Stimulated activated CD4-positive, alpha-beta T cell treated with anti-CD3 and anti-CD28 coated beads, Interleukin-4, amount 100 ng/mL, for 4 hours (primary cell): Measurements from ENCODE around the gene C12orf50.
"Not testable (repeated sequence)": the region's sequence is repeated elsewhere in the genome, so short reads cannot be mapped to it uniquely, and the experiment has no call there.

Experiments used
- DNase-seq, 2 experiments: peaks; one replicate each; pipeline ENCODE4 v3.0.0-alpha.2; 2020

The C12orf50 gene

DNA sequence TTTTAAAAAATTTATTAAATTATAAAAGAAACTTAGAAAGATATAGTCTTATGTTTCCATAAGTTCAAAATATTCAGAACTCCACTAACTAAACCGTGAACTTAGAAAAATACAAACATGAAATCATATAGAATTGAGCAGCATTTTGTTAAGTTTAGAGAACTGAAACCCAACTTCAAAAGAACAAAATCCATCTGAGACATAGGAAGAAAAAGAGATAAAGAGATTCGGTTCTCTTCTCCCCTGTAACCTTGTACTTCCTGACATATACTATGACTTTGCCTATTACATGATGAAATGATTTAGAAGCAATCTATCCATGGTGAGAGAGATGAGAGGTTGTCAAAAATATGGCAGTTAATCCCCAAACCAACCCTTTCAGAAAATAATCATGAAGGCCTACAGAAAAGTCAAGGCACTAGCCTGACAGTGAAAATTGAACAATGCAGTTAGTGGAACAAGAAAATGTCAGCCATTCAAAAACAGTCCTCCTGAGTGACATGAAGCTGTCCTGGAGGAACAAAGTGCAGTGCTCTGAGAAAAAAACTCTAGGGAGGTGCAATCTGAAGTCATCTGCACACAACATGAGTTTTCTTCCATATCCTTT is 44.0 kb downstream of the C12orf50 start:
- no peak for DNase-seq

DNA sequence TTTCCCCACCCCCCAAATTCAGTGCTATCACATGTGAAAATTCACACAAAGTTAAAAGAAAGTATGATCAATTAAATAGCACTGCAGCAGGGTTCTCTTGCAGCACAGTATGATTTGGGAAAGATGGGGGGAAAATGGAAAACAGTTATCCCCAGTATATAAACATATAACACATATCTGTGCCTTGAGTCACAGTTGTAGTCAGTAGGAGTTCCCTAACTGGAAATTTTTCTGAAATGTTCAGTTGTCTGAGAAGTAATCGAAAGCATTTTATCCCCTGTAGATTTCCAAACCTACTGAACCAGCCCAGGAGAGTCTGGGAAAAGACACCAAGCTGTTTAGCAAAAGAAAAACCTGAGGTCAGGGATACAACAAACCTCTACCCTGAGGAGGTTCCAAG is 47.0 kb downstream of the C12orf50 start:
- DNase-seq = no peak

DNA sequence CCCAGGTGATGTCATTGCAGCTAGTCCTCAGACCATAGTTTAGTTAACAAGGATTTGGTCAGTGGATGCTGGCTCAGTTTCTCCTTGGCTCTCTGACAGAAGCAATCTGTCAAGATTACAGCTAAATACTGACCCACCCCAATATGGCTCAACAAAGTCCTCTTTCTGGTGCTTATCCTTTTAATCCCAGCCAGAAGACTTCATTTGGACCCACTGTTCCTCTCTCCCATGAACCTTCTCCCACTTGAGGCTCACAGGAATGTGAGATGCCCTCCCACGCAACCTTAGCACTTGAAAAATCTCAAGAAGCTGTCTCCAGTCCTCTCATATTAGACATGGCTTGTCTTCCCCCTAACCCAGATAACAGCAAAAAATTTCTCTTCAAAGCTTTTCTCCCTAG is 47.7 kb downstream of the C12orf50 start:
- DNase-seq = no peak

DNA sequence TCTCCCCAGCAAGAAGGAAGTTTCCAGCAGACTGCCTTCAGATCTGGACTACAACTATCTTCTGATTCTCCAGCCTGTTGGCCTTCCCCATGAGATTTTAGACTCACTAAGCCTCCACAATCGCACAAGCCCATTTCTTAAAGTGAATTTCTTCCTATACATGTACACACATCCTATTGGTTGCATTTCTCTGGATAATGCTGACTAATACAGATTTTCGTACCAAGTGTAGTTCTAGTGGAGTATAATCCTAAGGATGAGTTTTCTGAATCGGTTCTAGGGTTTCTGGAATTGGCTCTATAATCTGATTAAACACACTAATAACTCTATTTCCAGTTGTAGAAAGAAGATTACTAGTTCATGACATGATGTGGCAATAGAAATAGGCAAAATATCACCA is 53.3 kb downstream of the C12orf50 start:
- no peak for DNase-seq

DNA sequence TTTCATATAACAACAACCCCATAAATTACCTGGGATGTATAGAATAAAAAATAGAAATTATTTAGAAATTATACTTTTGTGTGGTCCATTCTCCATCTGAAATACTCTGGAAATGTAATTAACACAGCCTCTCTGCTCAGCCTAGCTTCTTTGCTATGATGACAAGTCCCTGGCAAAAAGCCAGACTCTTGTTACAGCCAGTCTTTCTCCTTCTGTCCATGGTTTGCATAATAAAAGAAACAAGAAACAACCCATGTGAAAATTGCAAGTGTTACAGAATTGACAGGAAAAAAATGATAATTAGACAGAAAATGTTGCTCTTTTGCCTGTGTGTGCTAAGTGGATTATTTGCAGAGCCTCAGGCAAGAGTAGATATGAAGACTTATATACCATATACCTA is 61.3 kb downstream of the C12orf50 start:
- no peak for DNase-seq

DNA sequence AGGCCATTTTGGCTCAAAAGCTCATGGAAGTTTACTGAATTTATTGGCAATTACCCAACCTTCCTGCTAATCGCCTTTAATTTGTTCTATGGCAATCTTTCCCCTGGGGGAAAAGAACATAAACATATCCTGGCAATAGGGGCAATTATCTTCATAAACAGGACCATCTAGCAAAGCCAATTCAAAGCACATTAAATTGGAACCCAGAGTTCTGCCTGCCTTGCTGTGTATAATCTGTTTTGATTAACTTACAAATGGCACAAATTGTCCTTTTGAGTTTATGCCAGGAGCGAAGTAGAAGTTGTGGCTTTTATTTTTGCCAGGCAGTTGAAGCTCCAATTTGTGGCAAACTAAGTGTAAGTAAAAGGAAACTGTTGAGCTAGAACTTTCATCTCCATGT is 68.6 kb downstream of the C12orf50 start:
- no peak for DNase-seq

DNA sequence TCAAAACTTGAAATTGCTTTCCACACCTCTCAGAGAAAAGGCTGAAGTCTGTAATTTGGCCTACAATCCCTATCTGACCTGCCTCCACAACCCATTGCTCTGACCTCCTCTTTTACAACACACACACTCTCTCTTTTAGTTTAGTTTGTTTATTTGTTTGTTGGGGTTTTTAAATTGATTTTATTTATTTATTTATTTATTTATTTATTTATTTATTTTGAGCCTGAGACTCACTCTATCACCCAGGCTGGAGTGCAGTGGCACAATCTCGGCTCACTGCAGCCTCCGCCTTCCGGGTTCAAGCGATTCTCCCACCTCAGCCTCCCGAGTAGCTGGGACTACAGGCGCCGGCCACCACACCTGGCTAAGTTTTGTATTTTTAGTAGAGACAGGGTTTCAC is 75.2 kb downstream of the C12orf50 start:
- DNase-seq = not testable (repeated sequence)

DNA sequence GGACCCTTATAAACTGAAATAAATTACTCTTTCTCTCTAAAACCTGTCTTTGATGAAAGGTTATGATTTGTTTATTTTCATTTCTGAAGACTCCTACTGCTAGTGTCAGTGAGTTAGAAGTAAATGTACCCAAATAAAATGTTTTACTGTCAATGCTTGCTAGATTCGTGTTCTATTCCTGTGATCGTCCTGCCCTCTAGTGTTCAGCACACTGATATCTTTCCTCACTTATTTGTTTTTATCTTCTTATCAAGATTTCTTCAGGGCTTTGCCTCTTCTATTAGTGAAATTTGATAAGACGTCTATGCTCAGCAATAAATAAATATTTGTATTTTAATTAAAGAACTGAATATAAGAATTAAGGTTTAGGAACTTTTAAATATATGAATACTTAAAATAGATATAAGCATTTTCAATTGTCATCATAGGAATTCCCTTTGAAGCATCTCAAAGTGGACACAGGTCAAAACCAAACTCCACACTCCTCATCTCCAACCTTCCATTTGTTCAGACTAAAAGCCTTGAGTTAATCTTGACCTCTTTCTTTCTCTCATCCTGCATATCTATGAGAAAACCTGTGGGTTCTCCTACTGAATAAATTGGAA is 75.8 kb downstream of the C12orf50 start:
- no peak for DNase-seq

DNA sequence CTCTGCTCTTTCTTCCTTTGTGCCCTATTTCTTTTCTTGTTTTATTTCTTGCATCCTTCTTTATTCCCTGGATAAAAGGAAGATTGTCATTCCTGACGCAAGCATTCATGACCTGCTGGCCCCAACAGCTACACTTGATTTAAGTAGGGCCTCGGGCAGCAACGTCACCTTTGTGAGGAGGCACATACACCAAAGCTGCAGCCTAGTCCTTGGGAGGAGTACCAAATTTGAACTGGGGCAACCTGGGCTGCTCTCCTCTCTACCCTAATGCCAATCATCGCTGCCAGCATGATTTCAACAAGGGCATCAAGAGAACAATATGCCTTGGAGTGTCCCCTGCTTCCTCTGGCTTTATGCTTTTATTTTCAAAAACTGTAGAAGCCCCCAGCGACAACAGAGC is 76.4 kb downstream of the C12orf50 start:
- no peak for DNase-seq

DNA sequence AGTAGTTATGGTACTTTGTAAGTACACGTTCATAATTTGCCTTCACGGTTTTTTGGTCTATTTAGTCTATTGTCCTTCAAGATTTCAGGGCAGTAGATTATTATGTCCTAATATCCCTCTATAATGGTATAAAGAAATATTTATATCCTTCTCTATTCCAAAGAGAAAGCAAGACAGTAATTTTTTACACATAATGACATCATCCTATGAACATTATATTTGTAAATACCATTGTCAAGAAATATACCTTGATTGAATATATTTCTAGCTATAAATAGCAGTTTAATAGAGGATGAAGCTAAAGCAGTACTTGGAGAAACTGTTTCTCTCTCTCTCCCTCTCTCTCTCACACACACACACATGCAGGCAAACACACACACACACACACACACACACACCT is 77.0 kb downstream of the C12orf50 start:
- no peak for DNase-seq

DNA sequence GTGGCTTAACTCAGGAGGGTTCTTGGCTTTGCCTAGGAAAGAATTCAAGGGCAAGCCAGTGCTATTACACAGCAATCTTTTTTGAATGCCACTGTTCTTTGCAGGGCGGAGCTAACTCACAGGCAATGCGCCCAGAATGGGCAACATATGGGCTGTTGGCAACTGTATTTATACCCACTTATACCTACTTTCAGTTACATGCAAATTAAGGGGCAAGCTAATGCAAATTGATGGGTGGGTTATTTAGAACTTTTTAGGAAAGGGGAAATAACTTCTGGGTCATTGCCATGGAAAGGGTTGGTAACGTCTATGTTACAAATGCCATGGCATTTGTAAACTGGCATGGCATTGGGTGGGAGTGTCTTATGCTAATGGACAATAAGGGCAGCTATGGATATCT is 85.4 kb downstream of the C12orf50 start:
- no peak for DNase-seq

DNA sequence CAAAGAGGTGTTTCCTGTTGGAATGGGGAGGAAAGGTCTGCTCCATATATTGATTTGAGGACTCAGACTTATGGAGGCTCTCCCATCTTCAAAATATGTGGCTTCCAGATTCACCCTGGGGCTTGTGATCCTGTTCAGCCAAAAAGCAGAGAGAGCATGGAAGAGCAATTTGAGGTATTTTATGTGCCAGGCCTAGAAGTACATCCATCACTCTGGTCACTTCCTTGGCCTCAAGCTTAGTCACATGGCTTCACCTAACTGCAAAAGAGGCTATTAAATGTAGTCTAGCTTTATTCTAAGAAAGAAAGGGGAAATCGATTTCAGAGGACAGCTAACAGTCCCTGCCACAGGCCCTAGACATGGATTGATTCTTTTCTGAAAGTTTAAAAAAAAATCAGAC is 86.2 kb downstream of the C12orf50 start:
- no peak for DNase-seq

DNA sequence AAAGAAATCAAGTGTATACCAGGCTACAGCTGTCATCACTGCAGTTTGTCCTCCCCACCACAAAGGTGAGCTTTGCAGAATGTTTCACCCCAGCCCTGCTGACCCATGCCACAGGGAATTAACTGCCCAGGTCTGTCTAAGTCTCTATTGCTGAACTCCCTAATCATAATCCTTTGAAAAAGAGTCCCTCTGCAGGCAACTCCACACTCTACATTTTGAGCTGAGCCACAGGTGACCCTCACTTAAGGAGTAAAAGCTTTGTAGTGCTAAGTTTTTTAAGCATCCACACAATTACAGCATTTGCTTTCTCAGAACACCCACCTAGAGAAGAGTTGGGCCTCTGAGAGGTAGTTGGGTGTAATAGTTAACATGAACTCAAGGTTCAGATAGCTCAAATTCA is 90.0 kb downstream of the C12orf50 start:
- no peak for DNase-seq

DNA sequence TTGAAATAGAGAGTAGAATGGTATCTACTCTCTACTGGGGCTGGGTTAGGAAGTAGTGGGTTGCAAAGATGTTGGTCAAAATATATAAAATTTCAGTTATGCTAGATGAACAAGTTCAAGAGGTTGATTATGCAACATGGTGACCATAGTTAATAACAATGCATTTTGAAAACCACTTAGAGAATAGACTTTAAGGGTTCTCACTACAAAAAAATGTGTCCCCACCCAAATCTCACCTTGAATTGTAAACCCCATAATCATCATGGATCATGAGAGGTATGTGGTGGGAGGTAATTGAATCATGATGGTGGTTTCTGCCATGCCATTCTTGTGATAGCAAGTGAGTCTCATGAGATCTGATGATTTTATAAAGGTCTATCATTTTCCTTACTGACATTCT is 94.0 kb downstream of the C12orf50 start:
- no peak for DNase-seq

DNA sequence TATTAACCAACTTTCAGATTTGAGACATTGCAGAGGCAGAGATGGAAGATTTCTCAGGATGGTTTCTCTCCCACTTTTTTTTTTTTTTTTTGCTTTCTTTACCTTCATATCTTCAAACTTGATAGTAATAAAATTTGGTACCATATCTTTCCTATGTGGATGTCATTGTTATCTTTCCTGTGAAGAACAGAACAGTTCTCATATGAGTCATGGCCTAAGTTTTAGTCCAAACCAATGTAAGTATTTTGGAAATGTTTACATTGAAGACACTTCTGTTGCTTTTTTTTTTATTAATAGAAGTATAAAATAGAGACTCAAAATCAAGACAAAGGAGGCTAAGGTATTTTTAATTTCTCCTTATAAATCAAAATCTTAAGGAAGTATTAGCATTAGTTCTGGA is 95.2 kb downstream of the C12orf50 start:
- no peak for DNase-seq

DNA sequence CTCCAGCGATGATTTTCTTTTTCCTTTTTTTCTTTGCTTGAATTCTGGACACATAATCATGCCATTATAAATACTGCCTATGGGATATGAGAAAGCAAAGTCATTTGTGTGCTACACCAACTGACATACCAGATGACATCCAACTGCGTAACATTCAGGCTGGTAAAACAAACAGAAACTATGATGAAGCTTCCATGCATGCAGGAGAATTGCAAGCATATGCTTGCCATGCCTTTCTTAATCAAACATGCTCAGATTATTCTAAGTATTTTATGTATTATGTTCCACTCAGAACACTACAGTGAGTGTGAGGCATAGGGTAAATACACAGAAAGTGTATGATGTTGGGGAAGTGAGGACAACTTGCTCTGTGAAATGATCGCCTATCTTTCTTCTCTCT is 97.4 kb downstream of the C12orf50 start:
- DNase-seq = no peak

DNA sequence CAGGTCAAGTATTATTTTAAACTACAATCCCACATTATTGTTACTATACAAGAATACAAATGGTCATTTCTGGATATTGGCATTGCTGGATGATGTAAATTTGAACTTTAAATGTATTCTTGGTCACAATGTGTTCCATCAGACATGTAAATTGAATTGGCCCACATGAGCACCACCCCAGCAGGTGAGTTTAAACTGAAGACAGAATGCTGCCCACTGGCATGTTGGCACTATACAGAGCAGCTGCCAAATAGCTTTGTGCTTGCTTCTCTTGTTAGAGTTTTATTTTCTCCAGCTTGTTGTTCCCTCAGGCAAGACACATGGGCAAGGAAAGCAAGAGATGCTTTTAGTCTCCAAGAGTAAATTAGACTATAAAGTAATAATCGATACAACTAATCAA is 98.6 kb downstream of the C12orf50 start:
- no peak for DNase-seq
